Suprapubic skin (tissue), 4 donors: ENCODE results near the gene ERP27. TPM values are rescaled to one million over a fixed set of nuclear protein-coding genes. Genes with fewer than 3 reads are reported as not detected.

ENCODE experiments used
- DNase-seq, 2 donors: peaks; one replicate each; pipeline ENCODE4 v3.0.0-alpha.2; 2019; ENCODE audit warnings: low spot score in 2 of 2
- H3K27ac ChIP-seq: fragments of 200-600 bp; sonication (generic); one replicate; pipeline ENCODE4 v1.5.1; 2019
- H3K27me3 ChIP-seq: fragments of 200-600 bp; sonication (generic); one replicate; pipeline ENCODE4 v1.5.1; 2019
- H3K36me3 ChIP-seq: fragments of 200-600 bp; sonication (generic); one replicate; pipeline ENCODE4 v1.5.1; 2019
- H3K4me1 ChIP-seq: fragments of 200-600 bp; sonication (generic); one replicate; pipeline ENCODE4 v1.5.1; 2019
- H3K4me3 ChIP-seq: fragments of 200-600 bp; sonication (generic); one replicate; pipeline ENCODE4 v1.5.1; 2019; ENCODE audit warnings: mild to moderate bottlenecking
- H3K9me3 ChIP-seq: fragments of 200-600 bp; sonication (generic); one replicate; pipeline ENCODE4 v1.5.1; 2019
- EP300 ChIP-seq: sonication (generic); formaldehyde crosslinking; IDR thresholded peaks from one replicate; pipeline ENCODE4 v1.6.1; 2017; ENCODE audit warnings: antibody characterized with exemption
- POLR2A ChIP-seq, 2 donors: fragments of 450-650 bp; IDR thresholded peaks; one replicate each; pipeline ENCODE4 v1.6.1; 2017; ENCODE audit warnings: antibody characterized with exemption in 2 of 2, mild to moderate bottlenecking in 2 of 2, moderate library complexity in 2 of 2
- POLR2AphosphoS5 ChIP-seq, 3 donors: sonication (generic); formaldehyde crosslinking; IDR thresholded peaks; one replicate each; pipeline ENCODE4 v1.6.1; 2017; ENCODE audit warnings: antibody characterized with exemption in 3 of 3
- WGBS: methylation state at CpG from one replicate; pipeline ENCODE4 v1.1.5; 2018; 5-methylcytosine and 5-hydroxymethylcytosine counted together
- total RNA-seq, 4 donors: library from RNA; depleted of rRNA; stranded (reverse); fragments of >200 nt; gene quantifications; one replicate each; pipeline ENCODE4 v1.1.0, GENCODE V29; 2016
- TF ChIP-seq, protein P1 (sequence below), 2 donors: fragments of 200-600 bp in 1 of 2; fragments of 450-650 bp in 1 of 2; sonication (generic) in 1 of 2; IDR thresholded peaks; one replicate each; pipeline ENCODE4 v1.5.1; 2016 to 2019; ENCODE audit warnings: antibody characterized with exemption in 2 of 2, mild to moderate bottlenecking in 1 of 2, moderate library complexity in 1 of 2

Gene ERP27
- total RNA-seq, 4 donors from 2014 or later: 0.21 to 2.5 (median 0.91) TPM; not detected in 1

DNA sequence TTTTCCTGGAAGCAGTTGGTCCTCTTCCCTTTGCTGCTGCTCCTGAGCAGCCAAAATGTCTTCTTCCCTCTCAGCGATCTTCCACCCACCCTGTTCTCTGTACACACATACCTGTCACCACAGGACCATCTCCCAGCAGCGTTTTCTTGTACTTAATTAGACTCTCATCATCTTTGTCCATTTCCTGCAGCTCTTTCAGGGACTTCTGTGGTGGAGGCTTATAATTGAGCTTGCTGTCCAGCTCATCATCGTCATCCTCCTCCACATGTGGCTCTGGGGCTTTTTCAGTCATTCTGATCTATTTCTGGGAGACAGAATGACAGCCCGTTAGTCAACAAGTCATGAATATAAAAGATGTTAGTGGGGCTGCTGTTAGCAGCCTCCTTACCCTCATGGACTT lies 12.1 kb upstream of the ERP27 start:
- no peaks in the 10 kb centered on the region for H3K27me3 ChIP-seq
- DNase-seq: no peak
- peaks cover 17% of the 10 kb centered on the region for H3K36me3 ChIP-seq
- H3K4me1 ChIP-seq: peaks cover 65% of the 10 kb centered on the region
- TF ChIP-seq EP300: no peak
- no peak for TF ChIP-seq POLR2AphosphoS5 (IDR thresholded peaks at IDR 0.05)
- TF ChIP-seq POLR2A (IDR thresholded peaks at IDR 0.05): no peak
- TF ChIP-seq, protein P1, sequence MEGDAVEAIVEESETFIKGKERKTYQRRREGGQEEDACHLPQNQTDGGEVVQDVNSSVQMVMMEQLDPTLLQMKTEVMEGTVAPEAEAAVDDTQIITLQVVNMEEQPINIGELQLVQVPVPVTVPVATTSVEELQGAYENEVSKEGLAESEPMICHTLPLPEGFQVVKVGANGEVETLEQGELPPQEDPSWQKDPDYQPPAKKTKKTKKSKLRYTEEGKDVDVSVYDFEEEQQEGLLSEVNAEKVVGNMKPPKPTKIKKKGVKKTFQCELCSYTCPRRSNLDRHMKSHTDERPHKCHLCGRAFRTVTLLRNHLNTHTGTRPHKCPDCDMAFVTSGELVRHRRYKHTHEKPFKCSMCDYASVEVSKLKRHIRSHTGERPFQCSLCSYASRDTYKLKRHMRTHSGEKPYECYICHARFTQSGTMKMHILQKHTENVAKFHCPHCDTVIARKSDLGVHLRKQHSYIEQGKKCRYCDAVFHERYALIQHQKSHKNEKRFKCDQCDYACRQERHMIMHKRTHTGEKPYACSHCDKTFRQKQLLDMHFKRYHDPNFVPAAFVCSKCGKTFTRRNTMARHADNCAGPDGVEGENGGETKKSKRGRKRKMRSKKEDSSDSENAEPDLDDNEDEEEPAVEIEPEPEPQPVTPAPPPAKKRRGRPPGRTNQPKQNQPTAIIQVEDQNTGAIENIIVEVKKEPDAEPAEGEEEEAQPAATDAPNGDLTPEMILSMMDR (IDR thresholded peaks at IDR 0.05): no peak
- H3K27ac ChIP-seq: no peak overlapping the region
- no peak overlapping the region for H3K4me3 ChIP-seq
- no peaks in the 10 kb centered on the region for H3K9me3 ChIP-seq
- 73% methylated on average over 4 of the region's 4 CpGs for WGBS

DNA sequence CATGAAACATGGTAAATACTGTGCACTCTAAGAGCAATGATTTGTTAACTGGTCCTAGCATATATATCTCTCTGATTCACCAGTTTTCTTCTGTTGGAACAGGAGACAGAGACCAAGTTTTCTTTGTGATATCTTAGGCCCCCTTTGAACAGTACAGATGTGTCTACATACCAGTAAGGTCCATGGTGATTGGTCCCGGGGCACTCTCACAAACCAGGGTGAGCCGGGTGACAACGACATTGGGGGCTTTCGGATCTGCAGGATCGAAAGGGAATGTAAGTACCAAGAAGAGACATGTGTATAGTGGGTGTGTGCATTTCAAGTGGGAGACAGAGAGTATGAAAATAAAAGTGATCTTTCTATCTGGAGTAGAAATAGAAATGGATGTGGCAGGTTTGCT lies 11.3 kb upstream of the ERP27 start:
- H3K4me3 ChIP-seq: no peak overlapping the region
- H3K27ac ChIP-seq: peak overlapping the region; percentile 49
- peaks cover 17% of the 10 kb centered on the region for H3K36me3 ChIP-seq
- DNase-seq: no peak
- H3K9me3 ChIP-seq: no peaks in the 10 kb centered on the region
- TF ChIP-seq, protein P1 (IDR thresholded peaks at IDR 0.05): no peak
- TF ChIP-seq POLR2A (IDR thresholded peaks at IDR 0.05) (no peak), EP300 (no peak)
- H3K27me3 ChIP-seq: no peaks in the 10 kb centered on the region
- peaks cover 65% of the 10 kb centered on the region for H3K4me1 ChIP-seq
- 91% methylated on average over 5 of the region's 5 CpGs for WGBS

DNA sequence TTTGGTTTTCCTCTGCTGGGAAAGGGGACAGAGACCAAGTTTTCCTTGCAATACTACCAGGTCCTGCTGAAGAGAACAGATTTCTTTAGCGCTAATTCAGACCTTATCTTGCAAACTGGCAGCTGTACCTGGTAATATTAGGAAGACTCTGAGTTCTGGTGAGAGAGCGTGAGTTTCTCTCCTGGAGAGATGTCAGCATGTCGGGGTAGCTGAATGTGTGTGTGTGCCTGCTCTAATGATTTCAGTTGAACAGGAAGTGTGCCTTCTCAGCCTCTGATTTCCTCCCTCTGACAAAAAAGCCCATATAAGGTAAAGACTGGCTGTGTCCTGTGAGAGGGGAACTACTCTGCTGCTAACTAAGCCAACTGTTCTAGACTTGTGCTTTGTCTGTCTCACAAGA lies 10.3 kb upstream of the ERP27 start:
- Histone ChIP-seq H3K4me3 (no peak overlapping the region), H3K27me3 (no peaks in the 10 kb centered on the region), H3K4me1 (peaks cover 65% of the 10 kb centered on the region), H3K36me3 (peaks cover 23% of the 10 kb centered on the region), H3K9me3 (no peaks in the 10 kb centered on the region), H3K27ac (peak overlapping the region; percentile 49)
- WGBS: 44% methylated on average over 3 of the region's 3 CpGs
- TF ChIP-seq POLR2AphosphoS5 (IDR thresholded peaks at IDR 0.05) (no peak), POLR2A (IDR thresholded peaks at IDR 0.05) (peak in 1 of 2 donors; percentile 28)
- no peak for DNase-seq

GRCh38 chr12:14946861-14947260 lies 8.5 kb upstream of the ERP27 start:
- H3K27ac ChIP-seq: peak overlapping the region; percentile 59
- WGBS: 92% methylated on average over 1 of the region's 1 CpG
- H3K36me3 ChIP-seq: peaks cover 33% of the 10 kb centered on the region
- H3K4me3 ChIP-seq: no peak overlapping the region
- H3K4me1 ChIP-seq: peaks cover 58% of the 10 kb centered on the region
- H3K27me3 ChIP-seq: no peaks in the 10 kb centered on the region
- no peak for TF ChIP-seq EP300
- TF ChIP-seq POLR2AphosphoS5 (IDR thresholded peaks at IDR 0.05): no peak
- TF ChIP-seq POLR2A (IDR thresholded peaks at IDR 0.05): no peak
- TF ChIP-seq, protein P1 (IDR thresholded peaks at IDR 0.05): no peak
- H3K9me3 ChIP-seq: no peaks in the 10 kb centered on the region
- DNase-seq: no peak

DNA sequence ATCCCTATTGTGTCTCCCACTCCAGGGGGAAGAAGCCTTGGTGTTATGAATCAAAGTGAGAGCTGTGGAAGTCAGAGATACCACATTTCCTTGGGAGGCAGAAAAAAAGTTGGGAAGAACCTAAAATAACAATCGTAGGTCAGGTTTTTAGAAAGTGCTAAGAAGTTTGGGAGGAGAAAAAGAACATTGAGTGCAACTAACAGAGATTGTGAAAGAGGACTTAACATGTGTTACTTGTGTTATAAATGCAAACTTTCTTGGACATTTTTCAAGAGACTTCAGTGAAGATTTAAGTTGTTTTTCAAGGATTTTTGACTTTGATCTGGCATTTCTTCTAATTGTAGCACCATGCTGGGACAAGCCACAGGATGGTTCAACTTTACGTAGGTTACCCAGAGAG lies 7.8 kb upstream of the ERP27 start:
- H3K27me3 ChIP-seq: no peaks in the 10 kb centered on the region
- H3K36me3 ChIP-seq: peaks cover 40% of the 10 kb centered on the region
- H3K9me3 ChIP-seq: no peaks in the 10 kb centered on the region
- WGBS: 76% methylated on average over 2 of the region's 2 CpGs
- peaks cover 51% of the 10 kb centered on the region for H3K4me1 ChIP-seq
- no peak for DNase-seq
- H3K4me3 ChIP-seq: no peak overlapping the region
- TF ChIP-seq, protein P1 (IDR thresholded peaks at IDR 0.05): no peak
- H3K27ac ChIP-seq: peak overlapping the region; percentile 59

GRCh38 chr12:14942196-14942931 lies 4.0 kb upstream of the ERP27 start:
- TF ChIP-seq POLR2A (IDR thresholded peaks at IDR 0.05) (no peak), POLR2AphosphoS5 (IDR thresholded peaks at IDR 0.05) (no peak), EP300 (no peak)
- TF ChIP-seq, protein P1 (IDR thresholded peaks at IDR 0.05): no peak
- no peak overlapping the region for H3K27ac ChIP-seq
- WGBS: 91% methylated on average over 12 of the region's 12 CpGs

More at GRCh38 chr12:14942196-14942931, 4.0 kb upstream of the ERP27 start:
- Histone ChIP-seq H3K27me3 (no peaks in the 10 kb centered on the region), H3K4me1 (peaks cover 17% of the 10 kb centered on the region), H3K9me3 (no peaks in the 10 kb centered on the region), H3K36me3 (peaks cover 32% of the 10 kb centered on the region), H3K4me3 (no peak overlapping the region)
- no peak for DNase-seq
